HCT116 (cell line): ENCODE results near the gene AFF1. TPM values are rescaled to one million over a fixed set of nuclear protein-coding genes. Genes with fewer than 3 reads are reported as not detected.

Source experiments
- ATAC-seq: fragments of 200-7000 bp; cut with Tn5 transposase; 2 replicates; pipeline ENCODE4 v1.9.1; 2020; ENCODE audit warnings: mild to moderate bottlenecking, moderate library complexity
- BruUV-seq: library from RNA; stranded (reverse); fragments of 400-500 nt; replicated peaks from 2 replicates; lab custom pipeline; 2021; lab: Mats Ljungman, UMichigan
- CTCF ChIA-PET: fragments of 300-600 bp; sonication (Branson Sonifier 250); formaldehyde crosslinking; loops from one replicate; lab custom pipeline; 2021; ENCODE audit warnings: antibody characterized with exemption; lab: Charles Lee
- POLR2A ChIA-PET: fragments of 300-600, 350-600 bp; sonication (Branson Sonifier 250); formaldehyde crosslinking; loops from one replicate; lab custom pipeline; 2021; ENCODE audit warnings: antibody characterized with exemption; lab: Charles Lee
- RAD21 ChIA-PET, 2 experiments: fragments of 300-600 bp; sonication (Branson Sonifier 250); formaldehyde crosslinking; loops; one replicate each; lab custom pipeline; 2023; ENCODE audit warnings: low total read pairs in 2 of 2; ENCODE audit not compliant: uncharacterized antibody in 2 of 2, unreplicated experiment in 2 of 2, low non-redundant PET in 1 of 2; lab: Charles Lee
- DNase-seq: peaks from one replicate; pipeline ENCODE4 v3.0.0-alpha.2; 2010; ENCODE audit warnings: low read depth, low spot score
- H2AFZ ChIP-seq: fragments of 200-600 bp; shearing (Covaris generic), sonication (generic); 2 replicates; pipeline ENCODE4 v1.6.1; 2017; ENCODE audit warnings: low read depth, mixed run types, mixed read lengths, antibody characterized with exemption, low read length; ENCODE audit not compliant: poor library complexity, severe bottlenecking
- H3K27ac ChIP-seq: 2 replicates; pipeline ENCODE4 v1.5.1; 2012; ENCODE audit warnings: low read depth, low read length
- H3K27me3 ChIP-seq: fragments of 200-600 bp; sonication (generic); 2 replicates; pipeline ENCODE4 v1.6.1; 2016; ENCODE audit warnings: mixed run types, low read length, mixed read lengths; ENCODE audit not compliant: insufficient read depth
- H3K36me3 ChIP-seq, 2 experiments: fragments of 200-500 bp in 1 of 2; fragments of 200-600 bp in 1 of 2; sonication (Bioruptor generic) in 1 of 2; sonication (generic) in 1 of 2; 2 replicates each; pipeline versions ENCODE4 v1.5.1 to v1.6.1; 2014 to 2016; ENCODE audit warnings: low read length in 2 of 2, inconsistent platforms in 1 of 2, mixed read lengths in 1 of 2, mixed run types in 1 of 2; ENCODE audit not compliant: insufficient read depth in 2 of 2, control insufficient read depth in 1 of 2
- H3K4me1 ChIP-seq, 2 experiments: fragments of 200-600 bp in 1 of 2; sonication (generic) in 1 of 2; 2 replicates each; pipeline versions ENCODE4 v1.5.1 to v1.6.1; 2012 to 2017; ENCODE audit warnings: low read length in 2 of 2, inconsistent platforms in 1 of 2, mild to moderate bottlenecking in 1 of 2, mixed read lengths in 1 of 2, mixed run types in 1 of 2, moderate library complexity in 1 of 2; ENCODE audit not compliant: insufficient read depth in 2 of 2, control insufficient read depth in 1 of 2
- H3K4me2 ChIP-seq: fragments of 200-600 bp; sonication (generic); 2 replicates; pipeline ENCODE4 v1.6.1; 2017; ENCODE audit warnings: mixed run types, low read length, mixed read lengths
- H3K4me3 ChIP-seq, 2 experiments: fragments of 200-600 bp in 1 of 2; sonication (generic) in 1 of 2; replicated peaks in 1 of 2; 2 replicates each; pipeline ENCODE4 v1.5.1; 2011 to 2016; ENCODE audit warnings: low read length in 2 of 2, control low read depth in 1 of 2, low read depth in 1 of 2, mild to moderate bottlenecking in 1 of 2, mixed read lengths in 1 of 2, mixed run types in 1 of 2
- H3K79me2 ChIP-seq: fragments of 200-600 bp; sonication (generic); 2 replicates; pipeline ENCODE4 v1.6.1; 2017; ENCODE audit warnings: mild to moderate bottlenecking, mixed run types, low read length, moderate library complexity, mixed read lengths; ENCODE audit not compliant: insufficient read depth
- H3K9ac ChIP-seq: fragments of 200-600 bp; sonication (generic); 2 replicates; pipeline ENCODE4 v1.6.1; 2016; ENCODE audit warnings: low read length, mixed read lengths
- H3K9me2 ChIP-seq: fragments of 200-600 bp; sonication (generic), shearing (Covaris generic); 2 replicates; pipeline ENCODE4 v1.6.1; 2017; ENCODE audit warnings: mixed run types, mild to moderate bottlenecking, moderate library complexity; ENCODE audit not compliant: insufficient read depth
- H3K9me3 ChIP-seq, 2 experiments: fragments of 200-500 bp in 1 of 2; fragments of 200-600 bp in 1 of 2; sonication (Bioruptor generic) in 1 of 2; sonication (generic) in 1 of 2; 2 replicates each; pipeline ENCODE4 v1.6.1; 2014 to 2017; ENCODE audit warnings: low read length in 2 of 2, mixed read lengths in 2 of 2, inconsistent platforms in 1 of 2, low read depth in 1 of 2, mild to moderate bottlenecking in 1 of 2, mixed run types in 1 of 2, moderate library complexity in 1 of 2; ENCODE audit not compliant: control insufficient read depth in 1 of 2, insufficient read depth in 1 of 2
- H4K20me1 ChIP-seq: fragments of 200-600 bp; sonication (generic), shearing (Covaris generic); 2 replicates; pipeline ENCODE4 v1.6.1; 2017; ENCODE audit warnings: mixed run types, mild to moderate bottlenecking, moderate library complexity; ENCODE audit not compliant: insufficient read depth
- CBX3 ChIP-seq: IDR thresholded peaks from 2 replicates; pipeline ENCODE4 v1.6.1; 2012; ENCODE audit warnings: low read depth
- CTCF ChIP-seq, 3 experiments: fragments of 200-600 bp in 1 of 3; sonication (generic) in 1 of 3; IDR thresholded peaks in 2 of 3; conservative IDR thresholded peaks in 1 of 3; 2 replicates each; pipeline ENCODE4 v1.5.1; 2012 to 2017; ENCODE audit warnings: low read depth in 2 of 3, low read length in 2 of 3, antibody characterized with exemption in 1 of 3, borderline replicate concordance in 1 of 3, control low read depth in 1 of 3, mild to moderate bottlenecking in 1 of 3, mixed read lengths in 1 of 3, mixed run types in 1 of 3, moderate library complexity in 1 of 3; ENCODE audit not compliant: insufficient read depth in 1 of 3
- EGR1 ChIP-seq: IDR thresholded peaks from 2 replicates; pipeline ENCODE4 v1.6.1; 2012; ENCODE audit warnings: low read depth
- ELF1 ChIP-seq: IDR thresholded peaks from 2 replicates; pipeline ENCODE4 v1.6.1; 2012; ENCODE audit warnings: low read depth, borderline replicate concordance
- EZH2 ChIP-seq: fragments of 200-600 bp; sonication (generic); IDR thresholded peaks from 2 replicates; pipeline ENCODE4 v1.6.1; 2017; ENCODE audit warnings: antibody characterized with exemption, mixed run types
- EZH2phosphoT487 ChIP-seq: fragments of 200-600 bp; IDR thresholded peaks from 2 replicates; pipeline ENCODE4 v1.6.1; 2018; ENCODE audit warnings: antibody characterized with exemption, borderline replicate concordance
- JUND ChIP-seq: IDR thresholded peaks from 2 replicates; pipeline ENCODE4 v1.6.1; 2012
- RAD21 ChIP-seq: IDR thresholded peaks from 2 replicates; pipeline ENCODE4 v1.6.1; 2012; ENCODE audit warnings: low read depth, mild to moderate bottlenecking
- SIN3A ChIP-seq: IDR thresholded peaks from 2 replicates; pipeline ENCODE4 v1.6.1; 2012; ENCODE audit warnings: low read depth
- SP1 ChIP-seq: IDR thresholded peaks from 2 replicates; pipeline ENCODE4 v1.6.1; 2012; ENCODE audit warnings: low read depth
- SRF ChIP-seq: IDR thresholded peaks from 2 replicates; pipeline ENCODE4 v1.6.1; 2012; ENCODE audit warnings: low read depth
- ZFX ChIP-seq: fragments of 450-650 bp; IDR thresholded peaks from 2 replicates; pipeline ENCODE4 v1.6.1; 2017
- ZNF274 ChIP-seq: fragments of 200-500 bp; sonication (Bioruptor generic); IDR thresholded peaks from 2 replicates; pipeline ENCODE4 v1.6.1; 2014; ENCODE audit warnings: mild to moderate bottlenecking, low read depth, low read length, inconsistent platforms
- intact Hi-C: fragments of 100-400 bp; cut with micrococcal nuclease; formaldehyde crosslinking; loops from 2 replicates; pipeline ENCODE4 v1.10.0; 2022
- total RNA-seq: library from RNA; stranded (reverse); gene quantifications from one replicate; pipeline ENCODE4 v1.2.1, GENCODE V29; 2021; ENCODE audit not compliant: unreplicated experiment
- TF ChIP-seq, protein P1 (sequence below): IDR thresholded peaks from 2 replicates; pipeline ENCODE4 v1.6.1; 2011; ENCODE audit warnings: mild to moderate bottlenecking, low read length, moderate library complexity; ENCODE audit not compliant: insufficient replicate concordance; ENCODE audit errors: extremely low read depth

The AFF1 gene
- total RNA-seq, 1 experiment from 2014 or later: 43.1 TPM

GRCh38 chr4:87042221-87042620 is 107.4 kb downstream of the AFF1 start:
- Histone ChIP-seq H3K9me3 (no peaks in the 10 kb centered on the region), H3K9ac (no peak overlapping the region), H4K20me1 (no peaks in the 10 kb centered on the region; the same call in 1 of the 2 replicates), H3K4me2 (no peak overlapping the region), H3K36me3 (peaks cover 0 to 5% of the 10 kb centered on the region in 2 experiments; a peak in 1 of 4 replicates), H3K4me1 (peaks cover 2 to 21% of the 10 kb centered on the region in 2 experiments; a peak in 2 of 4 replicates), H3K27me3 (no peaks in the 10 kb centered on the region), H3K79me2 (peaks cover 20% of the 10 kb centered on the region), H3K27ac (no peak overlapping the region), H3K4me3 (no peak overlapping the region), H3K9me2 (no peaks in the 10 kb centered on the region), H2AFZ (no peak overlapping the region)
- POLR2A ChIA-PET: no interaction called here
- ATAC-seq (no peak), DNase-seq (no peak)
- intact Hi-C loops: no loop called here
- CTCF ChIA-PET: no interaction called here
- no peak for TF ChIP-seq EZH2phosphoT487
- TF ChIP-seq CTCF (IDR thresholded peaks at IDR 0.05 in 2 of 3, conservative IDR thresholded peaks at IDR 0.05 in 1 of 3; ENCODE audit: borderline replicate concordance in 1 of 3, insufficient read depth in 1 of 3, low read depth in 2 of 3, low read length in 2 of 3): no peak
- no peak for TF ChIP-seq SIN3A
- TF ChIP-seq CBX3: no peak
- TF ChIP-seq ZNF274: no peak
- no peak for TF ChIP-seq SP1
- TF ChIP-seq ZFX: no peak
- no peak for TF ChIP-seq SRF
- no peak for TF ChIP-seq RAD21
- no peak for TF ChIP-seq ELF1
- TF ChIP-seq, protein P1, sequence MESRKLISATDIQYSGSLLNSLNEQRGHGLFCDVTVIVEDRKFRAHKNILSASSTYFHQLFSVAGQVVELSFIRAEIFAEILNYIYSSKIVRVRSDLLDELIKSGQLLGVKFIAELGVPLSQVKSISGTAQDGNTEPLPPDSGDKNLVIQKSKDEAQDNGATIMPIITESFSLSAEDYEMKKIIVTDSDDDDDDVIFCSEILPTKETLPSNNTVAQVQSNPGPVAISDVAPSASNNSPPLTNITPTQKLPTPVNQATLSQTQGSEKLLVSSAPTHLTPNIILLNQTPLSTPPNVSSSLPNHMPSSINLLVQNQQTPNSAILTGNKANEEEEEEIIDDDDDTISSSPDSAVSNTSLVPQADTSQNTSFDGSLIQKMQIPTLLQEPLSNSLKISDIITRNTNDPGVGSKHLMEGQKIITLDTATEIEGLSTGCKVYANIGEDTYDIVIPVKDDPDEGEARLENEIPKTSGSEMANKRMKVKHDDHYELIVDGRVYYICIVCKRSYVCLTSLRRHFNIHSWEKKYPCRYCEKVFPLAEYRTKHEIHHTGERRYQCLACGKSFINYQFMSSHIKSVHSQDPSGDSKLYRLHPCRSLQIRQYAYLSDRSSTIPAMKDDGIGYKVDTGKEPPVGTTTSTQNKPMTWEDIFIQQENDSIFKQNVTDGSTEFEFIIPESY: no peak
- TF ChIP-seq JUND: no peak
- no peak for TF ChIP-seq EGR1
- TF ChIP-seq EZH2: no peak
- no TSS peak for BruUV-seq
- RAD21 ChIA-PET: no interaction called here
